Measurements from ENCODE around the gene CCND1.

CCND1 gene

GRCh38 chr11:69640260-69640994, 529 bp upstream of the CCND1 start:
- no peak for DNase-seq (ENCODE audit: low read depth in 3 of 3, low spot score in 1 of 3)

GRCh38 chr11:69641681-69642548, 959 bp downstream of the CCND1 start:
- no peak for DNase-seq (ENCODE audit: low read depth in 3 of 3, low spot score in 1 of 3)

GRCh38 chr11:69642549-69642912, 1.6 kb downstream of the CCND1 start:
- peak in 2 of 3 donors; percentile 13 to 53 for DNase-seq (ENCODE audit: low read depth in 3 of 3, low spot score in 1 of 3)

- peak; percentile 19 to 78 (median 57) for DNase-seq (ENCODE audit: low read depth in 3 of 3, low spot score in 1 of 3)
Measured at GRCh38 chr11:69642913-69643632, 2.1 kb downstream of the CCND1 start.

- no peak for DNase-seq (ENCODE audit: low read depth in 3 of 3, low spot score in 1 of 3)
Measured at GRCh38 chr11:69643646-69644045, 2.7 kb downstream of the CCND1 start.

- DNase-seq (ENCODE audit: low read depth in 3 of 3, low spot score in 1 of 3), result no peak
Measured at GRCh38 chr11:69644071-69644961, 3.4 kb downstream of the CCND1 start.

GRCh38 chr11:69644962-69645675, 4.2 kb downstream of the CCND1 start:
- no peak for DNase-seq (ENCODE audit: low read depth in 3 of 3, low spot score in 1 of 3)

GRCh38 chr11:69645801-69646492, 5.0 kb downstream of the CCND1 start:
- DNase-seq (ENCODE audit: low read depth in 3 of 3, low spot score in 1 of 3), result no peak

GRCh38 chr11:69646493-69647389, 5.8 kb downstream of the CCND1 start:
- no peak for DNase-seq (ENCODE audit: low read depth in 3 of 3, low spot score in 1 of 3)

GRCh38 chr11:69647390-69647748, 6.4 kb downstream of the CCND1 start:
- DNase-seq (ENCODE audit: low read depth in 3 of 3, low spot score in 1 of 3), result no peak

GRCh38 chr11:69647761-69648497, 7.0 kb downstream of the CCND1 start:
- no peak for DNase-seq (ENCODE audit: low read depth in 3 of 3, low spot score in 1 of 3)

- DNase-seq (ENCODE audit: low read depth in 3 of 3, low spot score in 1 of 3), result no peak
Measured at GRCh38 chr11:69648679-69649575, 8.0 kb downstream of the CCND1 start.

GRCh38 chr11:69649576-69649900, 8.6 kb downstream of the CCND1 start:
- DNase-seq (ENCODE audit: low read depth in 3 of 3, low spot score in 1 of 3), result no peak

GRCh38 chr11:69650081-69650831, 9.3 kb downstream of the CCND1 start:
- no peak for DNase-seq (ENCODE audit: low read depth in 3 of 3, low spot score in 1 of 3)

- DNase-seq (ENCODE audit: low read depth in 3 of 3, low spot score in 1 of 3), result no peak
Measured at GRCh38 chr11:69650832-69651344, 9.9 kb downstream of the CCND1 start.
